Aorta (tissue), 5 donors: ENCODE measurements around the gene UGGT1. TPM values are rescaled to one million over a fixed set of nuclear protein-coding genes. Genes with fewer than 3 reads are reported as not detected.

Source experiments
- ATAC-seq: fragments of 200-7000 bp; cut with Tn5 transposase; one replicate; pipeline ENCODE4 v1.9.1; 2022; ENCODE audit warnings: moderate library complexity; ENCODE audit not compliant: low FRiP score
- DNase-seq, 2 donors: peaks; one replicate each; pipeline ENCODE4 v3.0.0-alpha.2; 2020
- H3K27ac ChIP-seq, 2 donors: one replicate each; pipeline ENCODE4 v1.5.1; 2013; ENCODE audit warnings: low read length in 2 of 2, mild to moderate bottlenecking in 2 of 2, moderate library complexity in 2 of 2, control low read depth in 1 of 2, inconsistent platforms in 1 of 2, low read depth in 1 of 2
- H3K27me3 ChIP-seq, 2 donors: one replicate each; pipeline ENCODE4 v1.6.1; 2013; ENCODE audit warnings: control low read depth in 1 of 2, low read length in 1 of 2, mild to moderate bottlenecking in 1 of 2, moderate library complexity in 1 of 2; ENCODE audit not compliant: insufficient read depth in 2 of 2, control insufficient read depth in 1 of 2
- H3K36me3 ChIP-seq, 2 donors: one replicate each; pipeline ENCODE4 v1.6.1; 2013; ENCODE audit warnings: control low read depth in 1 of 2, low read length in 1 of 2, mild to moderate bottlenecking in 1 of 2; ENCODE audit not compliant: insufficient read depth in 2 of 2, control insufficient read depth in 1 of 2
- H3K4me1 ChIP-seq, 2 donors: one replicate each; pipeline ENCODE4 v1.6.1; 2013; ENCODE audit warnings: low read length in 2 of 2, control low read depth in 1 of 2, mild to moderate bottlenecking in 1 of 2, moderate library complexity in 1 of 2; ENCODE audit not compliant: insufficient read depth in 2 of 2, control insufficient read depth in 1 of 2
- H3K4me3 ChIP-seq, 2 donors: one replicate each; pipeline ENCODE4 v1.5.1; 2013; ENCODE audit warnings: low read length in 2 of 2, control low read depth in 1 of 2, mild to moderate bottlenecking in 1 of 2
- H3K9me3 ChIP-seq: one replicate; pipeline ENCODE4 v1.6.1; 2013; ENCODE audit warnings: mild to moderate bottlenecking, low read length; ENCODE audit not compliant: control insufficient read depth
- WGBS, 2 donors: extraction: QIAGEN DNeasy Blood & Tissue Kit; methylation state at CpG; one replicate each; pipeline ENCODE4 v1.1.7; 2013; 5-methylcytosine and 5-hydroxymethylcytosine counted together
- intact Hi-C, 2 donors: fragments of 100-400 bp; cut with DNase I; formaldehyde crosslinking; loops; one replicate each; pipeline versions ENCODE4 v1.14.2 to v1.15.0; 2022
- polyA plus RNA-seq, 2 donors: library from polyadenylated mRNA; stranded (reverse); fragments of 200-250 nt; gene quantifications; one replicate each; pipeline ENCODE4 v1.2.3, GENCODE V29; 2013
- total RNA-seq, 2 donors: library from RNA; stranded (reverse); fragmentation: NEBNext Ultra II Directional; extraction: Animal tissue kit (Norgen Biotek cat#: 25700); gene quantifications; one replicate each; pipeline ENCODE4 v1.2.1, GENCODE V29; 2021
- donor health status: healthy with polysubstance abuse.
- donor health status: Bipolar disorder and iron deficiency.
- donor health status: DM: no; HTN: no; CAD: no.
- donor health status: DM: no; HTN: no; CAD: no.
- donor health status: DM: yes; HTN: yes; CAD: no.

The UGGT1 gene
- total and polyA plus RNA-seq, 4 donors, result 3.0 to 39.2 (median 24.1) TPM

DNA sequence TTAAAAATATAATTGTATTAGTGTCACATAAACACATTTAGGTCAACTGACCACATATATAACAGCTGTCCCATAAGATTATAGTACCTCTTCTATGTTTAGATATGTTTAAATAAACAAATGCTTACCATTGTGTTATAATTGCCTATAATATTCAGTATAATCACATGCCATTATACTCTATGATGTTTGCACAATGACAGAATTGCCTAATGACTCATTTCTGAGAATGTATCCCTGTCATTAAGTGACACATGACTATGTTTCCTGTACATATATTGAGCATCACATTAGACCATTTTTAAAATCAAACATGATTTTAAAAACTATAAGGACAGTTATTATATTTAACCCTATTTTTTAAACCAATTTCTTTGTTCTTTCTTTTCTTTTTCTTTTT, 137.9 kb downstream of the UGGT1 start:
- H3K36me3 ChIP-seq, result no peaks in the 10 kb centered on the region
- no peaks in the 10 kb centered on the region for H3K27me3 ChIP-seq
- intact Hi-C loops, result no loop called here
- H3K4me3 ChIP-seq, result no peak overlapping the region
- ATAC-seq, result no peak
- peaks cover 3% of the 10 kb centered on the region for H3K9me3 ChIP-seq
- H3K4me1 ChIP-seq, result no peaks in the 10 kb centered on the region
- no peak for DNase-seq
- no peak overlapping the region for H3K27ac ChIP-seq

DNA sequence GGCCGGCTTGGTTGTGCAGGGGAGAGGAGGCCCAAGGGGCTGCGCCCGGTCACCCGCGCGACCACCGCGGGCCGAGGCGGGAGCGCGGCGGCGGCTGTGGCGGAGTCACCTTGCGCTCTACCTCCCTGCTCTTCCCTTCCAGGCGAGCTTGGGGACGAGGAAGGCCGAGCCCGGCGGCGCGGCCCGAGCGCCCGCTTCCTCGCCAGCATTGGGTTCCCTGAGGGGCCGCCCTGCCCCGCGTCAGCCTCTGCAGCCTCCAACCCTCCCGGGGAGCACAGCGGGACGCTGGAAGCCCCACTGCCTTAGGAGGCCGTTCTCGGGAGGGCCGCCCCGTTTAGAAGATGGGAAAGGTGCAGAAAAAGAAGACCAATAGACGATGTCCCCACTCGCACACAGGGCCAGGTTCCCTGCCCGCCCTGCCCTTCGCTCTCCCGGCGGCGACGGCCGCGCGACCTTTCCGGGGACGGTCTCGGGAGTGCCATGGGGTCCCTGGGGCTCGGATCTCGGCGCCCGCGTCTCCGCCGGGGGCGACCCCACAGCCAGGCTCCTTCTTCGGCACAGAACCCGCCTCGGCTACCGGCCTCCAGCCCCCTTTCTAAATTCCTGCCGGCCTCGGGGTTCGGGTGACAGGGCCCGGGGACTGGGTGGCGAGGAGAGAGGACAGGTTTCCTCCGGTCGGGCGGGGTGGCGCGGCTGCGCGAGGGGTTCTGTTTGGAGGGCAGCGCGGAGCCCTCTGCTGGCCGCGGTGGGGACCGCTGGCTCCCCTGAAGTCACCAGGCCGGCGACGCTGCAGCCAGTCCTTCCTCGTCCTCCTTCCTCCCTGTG, 142.2 kb downstream of the UGGT1 start:
- Histone ChIP-seq H3K4me1 (no peaks in the 10 kb centered on the region), H3K9me3 (no peaks in the 10 kb centered on the region), H3K27ac (no peak overlapping the region), H3K36me3 (no peaks in the 10 kb centered on the region), H3K27me3 (no peaks in the 10 kb centered on the region), H3K4me3 (peak overlapping the region; percentile 4 to 73)
- WGBS, 2 donors, result 0 to 1% methylated on average over 54 to 84 of the region's 84 CpGs
- ATAC-seq, result peak; percentile 96
- intact Hi-C loops, result loop anchor here in 1 of 2 donors (5.0 kb wide), 1 partner anchor 51 kb away; no protein-coding TSS in a partner anchor
- peak; percentile 93 to 96 for DNase-seq

DNA sequence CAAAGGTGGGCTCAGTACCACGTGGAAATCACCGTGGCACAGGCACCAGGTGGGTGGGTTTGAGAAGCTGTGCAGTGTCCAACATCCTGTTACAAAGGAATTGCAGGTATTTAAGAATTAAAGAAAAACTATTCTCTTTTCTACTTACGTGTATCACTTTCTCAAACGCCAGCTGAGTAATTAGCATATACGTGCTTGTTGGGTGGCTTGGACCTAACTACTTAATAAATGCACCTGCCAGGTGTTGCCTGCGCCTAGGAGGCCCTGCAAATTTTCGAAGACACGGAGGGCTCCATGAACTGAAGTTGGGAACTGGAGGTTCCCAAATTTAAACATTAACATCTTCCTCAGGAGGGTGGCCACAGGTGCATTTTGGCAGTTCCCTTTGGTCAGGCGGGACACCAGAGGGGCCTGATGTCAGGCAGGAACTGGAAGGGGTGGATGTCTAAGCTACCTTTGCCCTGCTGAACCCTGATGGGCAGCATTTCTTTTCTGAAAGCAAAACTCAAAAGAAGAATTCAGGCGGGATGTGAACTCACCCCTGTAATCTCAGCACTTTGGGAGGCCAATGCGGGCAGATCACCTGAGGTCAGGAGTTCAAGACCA, 142.9 kb downstream of the UGGT1 start:
- no peak overlapping the region for H3K4me3 ChIP-seq
- intact Hi-C loops, result loop anchor here in 1 of 2 donors (5.0 kb wide), 1 partner anchor 52 kb away; no protein-coding TSS in a partner anchor
- no peaks in the 10 kb centered on the region for H3K9me3 ChIP-seq
- ATAC-seq, result no peak
- no peaks in the 10 kb centered on the region for H3K36me3 ChIP-seq
- H3K27me3 ChIP-seq, result no peaks in the 10 kb centered on the region
- no peak overlapping the region for H3K27ac ChIP-seq
- no peak for DNase-seq
- no peaks in the 10 kb centered on the region for H3K4me1 ChIP-seq
- WGBS, 2 donors, result 42 to 46% methylated on average over 11 of the region's 11 CpGs

DNA sequence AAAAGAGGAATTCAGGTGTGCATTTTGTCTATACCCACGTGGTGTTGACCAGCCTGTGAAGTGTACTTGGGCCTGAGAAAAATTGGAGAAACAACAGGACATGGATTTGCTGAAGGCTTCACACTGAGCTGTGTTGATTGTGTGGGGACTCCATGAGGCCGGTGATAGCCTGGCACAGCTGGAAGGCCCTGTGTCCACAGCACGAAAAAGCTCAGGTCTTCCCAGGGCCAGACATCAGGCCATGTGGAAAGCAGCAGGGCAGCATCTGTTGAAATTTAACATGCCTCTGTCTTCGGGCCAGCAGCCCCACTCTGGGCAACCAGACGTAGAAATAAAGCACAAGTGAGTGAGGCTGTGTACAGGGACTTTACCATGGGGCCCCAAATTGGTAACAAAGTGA, 143.6 kb downstream of the UGGT1 start:
- H3K4me1 ChIP-seq, result no peaks in the 10 kb centered on the region
- H3K36me3 ChIP-seq, result no peaks in the 10 kb centered on the region
- intact Hi-C loops, result loop anchor here in 1 of 2 donors (5.0 kb wide), 1 partner anchor 52 kb away; no protein-coding TSS in a partner anchor
- ATAC-seq (no peak), DNase-seq (no peak)
- no peaks in the 10 kb centered on the region for H3K9me3 ChIP-seq
- WGBS, 2 donors, result 88 to 91% methylated on average over 5 of the region's 5 CpGs
- no peak overlapping the region for H3K27ac ChIP-seq
- no peaks in the 10 kb centered on the region for H3K27me3 ChIP-seq
- H3K4me3 ChIP-seq, result no peak overlapping the region

DNA sequence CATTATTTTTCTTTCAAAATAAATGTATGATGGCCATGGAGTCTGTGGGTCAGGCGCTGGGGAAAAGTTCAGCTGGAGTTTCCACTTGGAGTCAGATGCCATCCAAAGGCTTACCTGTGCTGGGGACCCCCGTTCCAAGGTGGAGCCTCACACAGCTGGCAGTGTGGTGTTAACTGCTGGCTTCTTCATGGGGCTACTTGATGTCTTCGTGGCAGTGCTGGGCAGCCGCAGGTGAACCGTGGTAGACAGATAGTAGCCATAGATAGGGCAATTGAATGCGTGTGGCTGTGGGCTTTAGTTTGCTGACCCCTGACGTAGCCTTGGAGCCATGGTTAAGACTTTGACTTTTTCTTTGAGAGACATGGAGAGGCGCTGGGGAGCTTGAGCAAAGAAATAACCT, 144.6 kb downstream of the UGGT1 start:
- DNase-seq (no peak), ATAC-seq (no peak)
- Histone ChIP-seq H3K4me3 (no peak overlapping the region), H3K27ac (no peak overlapping the region), H3K27me3 (no peaks in the 10 kb centered on the region), H3K4me1 (no peaks in the 10 kb centered on the region), H3K36me3 (no peaks in the 10 kb centered on the region), H3K9me3 (no peaks in the 10 kb centered on the region)
- 94% methylated on average over 8 of the region's 8 CpGs for WGBS, 2 donors
- intact Hi-C loops, result no loop called here

- Histone ChIP-seq H3K27me3 (no peaks in the 10 kb centered on the region), H3K36me3 (no peaks in the 10 kb centered on the region), H3K27ac (no peak overlapping the region), H3K4me3 (no peak overlapping the region), H3K9me3 (no peaks in the 10 kb centered on the region), H3K4me1 (no peaks in the 10 kb centered on the region)
- intact Hi-C loops, result no loop called here
- no peak for DNase-seq
- ATAC-seq, result no peak
- 72 to 83% methylated on average over 8 of the region's 8 CpGs for WGBS, 2 donors
Measured at GRCh38 chr2:128236491-128237035, 145.6 kb downstream of the UGGT1 start.

DNA sequence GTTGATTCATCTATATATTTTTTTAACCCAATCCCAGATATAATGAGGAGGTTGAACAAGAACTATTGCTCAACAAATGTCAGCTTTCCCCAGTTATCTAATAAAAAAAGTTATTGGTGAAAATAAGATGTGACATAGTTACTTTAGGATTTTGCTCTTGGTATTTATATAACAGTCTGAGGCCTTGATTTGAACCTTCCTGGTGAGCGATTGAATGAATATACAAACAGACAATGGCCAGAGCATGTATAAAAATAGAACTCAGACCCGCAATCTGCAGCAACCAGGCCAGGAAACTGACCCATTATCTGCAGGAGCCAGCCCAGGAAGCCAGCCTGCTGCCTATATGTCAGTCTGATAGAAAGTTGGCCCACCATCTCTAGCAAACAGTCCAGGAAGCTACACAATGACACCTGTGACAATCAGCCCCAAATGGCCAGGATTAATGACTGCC, 146.1 kb downstream of the UGGT1 start:
- H3K4me3 ChIP-seq, result no peak overlapping the region
- ATAC-seq, result no peak
- WGBS, 2 donors, result 55 to 57% methylated on average over 2 of the region's 2 CpGs
- no peak for DNase-seq
- no peaks in the 10 kb centered on the region for H3K27me3 ChIP-seq
- H3K27ac ChIP-seq, result no peak overlapping the region
- no peaks in the 10 kb centered on the region for H3K9me3 ChIP-seq
- H3K36me3 ChIP-seq, result no peaks in the 10 kb centered on the region
- intact Hi-C loops, result no loop called here
- H3K4me1 ChIP-seq, result no peaks in the 10 kb centered on the region

GRCh38 chr2:128237911-128238697, 147.1 kb downstream of the UGGT1 start:
- Histone ChIP-seq H3K27ac (no peak overlapping the region), H3K4me3 (no peak overlapping the region), H3K36me3 (no peaks in the 10 kb centered on the region), H3K9me3 (no peaks in the 10 kb centered on the region), H3K27me3 (no peaks in the 10 kb centered on the region), H3K4me1 (no peaks in the 10 kb centered on the region)
- no peak for DNase-seq
- intact Hi-C loops, result no loop called here
- no peak for ATAC-seq
- 97% methylated on average over 8 of the region's 8 CpGs for WGBS, 2 donors
